Activated CD8-positive, alpha-beta memory T cell treated with anti-CD3 and anti-CD28 coated beads, Interleukin-2, amount 10 ng/mL, durations not matched to agents 7 days and 5 days (primary cell): ENCODE data around the gene EIF2D. TPM values are rescaled to one million over a fixed set of nuclear protein-coding genes. Genes with fewer than 3 reads are reported as not detected.

Experiments used
- ATAC-seq: fragments of 150-1000 bp; cut with Tn5 transposase; one replicate; pipeline ENCODE4 v1.10.0; 2021; ENCODE audit warnings: moderate library complexity
- CTCF ChIA-PET: fragments of 350-600 bp; sonication (Branson Sonifier 250); formaldehyde crosslinking; loops from one replicate; lab custom pipeline; 2021; ENCODE audit warnings: antibody characterized with exemption; lab: Charles Lee
- DNase-seq: peaks from one replicate; pipeline ENCODE4 v3.0.0-alpha.2; 2020
- H3K27ac Mint-ChIP-seq: one replicate; pipeline ENCODE4 v1.8.0; 2021; ENCODE audit warnings: mild to moderate bottlenecking, mixed read lengths
- H3K27me3 Mint-ChIP-seq: one replicate; pipeline ENCODE4 v1.8.0; 2021; ENCODE audit warnings: mixed read lengths
- H3K36me3 Mint-ChIP-seq: one replicate; pipeline ENCODE4 v1.8.0; 2021; ENCODE audit warnings: mild to moderate bottlenecking, mixed read lengths
- H3K4me1 Mint-ChIP-seq: one replicate; pipeline ENCODE4 v1.8.0; 2021; ENCODE audit warnings: mixed read lengths
- H3K4me3 Mint-ChIP-seq: one replicate; pipeline ENCODE4 v1.8.0; 2021; ENCODE audit warnings: mild to moderate bottlenecking, moderate library complexity, mixed read lengths
- H3K9me3 Mint-ChIP-seq: one replicate; pipeline ENCODE4 v1.8.0; 2022; ENCODE audit warnings: low read depth, mixed read lengths
- total RNA-seq, 2 experiments: library from RNA; stranded (reverse); gene quantifications; one replicate each; pipeline ENCODE4 v1.2.3, GENCODE V29; 2021

The EIF2D gene
- total RNA-seq, 2 experiments from 2014 or later, result 51.7 to 68.4 TPM

GRCh38 chr1:206570529-206570928 is 41.7 kb downstream of the EIF2D start:
- no peak for ATAC-seq
- H3K4me3 Mint-ChIP-seq, result no peak overlapping the region

GRCh38 chr1:206569556-206569955 is 42.7 kb downstream of the EIF2D start:
- CTCF ChIA-PET, result interaction anchor here (1.1 to 21.2 kb wide), 6 partner anchors 10 to 90 kb away, joined by 3 to 490 read pairs (median 5); no protein-coding TSS in a partner anchor
- H3K27me3 Mint-ChIP-seq, result no peaks in the 10 kb centered on the region
- H3K36me3 Mint-ChIP-seq, result peaks cover 79% of the 10 kb centered on the region
- ATAC-seq (no peak), DNase-seq (no peak)
- no peak overlapping the region for H3K4me3 Mint-ChIP-seq
- no peaks in the 10 kb centered on the region for H3K9me3 Mint-ChIP-seq
- peaks cover 97% of the 10 kb centered on the region for H3K4me1 Mint-ChIP-seq
- H3K27ac Mint-ChIP-seq, result peak overlapping the region; percentile 84

More at GRCh38 chr1:206570529-206570928, 41.7 kb downstream of the EIF2D start:
- DNase-seq, result no peak
- no peaks in the 10 kb centered on the region for H3K27me3 Mint-ChIP-seq
- CTCF ChIA-PET, result interaction anchor here (3.3 to 21.2 kb wide), 2 partner anchors 9 to 25 kb away, joined by 19 to 490 read pairs; no protein-coding TSS in a partner anchor
- peak overlapping the region; percentile 54 for H3K27ac Mint-ChIP-seq
- peaks cover 96% of the 10 kb centered on the region for H3K4me1 Mint-ChIP-seq
- no peaks in the 10 kb centered on the region for H3K9me3 Mint-ChIP-seq
- peaks cover 71% of the 10 kb centered on the region for H3K36me3 Mint-ChIP-seq

GRCh38 chr1:206568779-206569352 is 43.4 kb downstream of the EIF2D start:
- no peaks in the 10 kb centered on the region for H3K9me3 Mint-ChIP-seq
- H3K27me3 Mint-ChIP-seq, result no peaks in the 10 kb centered on the region
- H3K4me3 Mint-ChIP-seq, result no peak overlapping the region
- peak; percentile 16 for ATAC-seq
- DNase-seq, result no peak
- H3K27ac Mint-ChIP-seq, result peak overlapping the region; percentile 84
- H3K4me1 Mint-ChIP-seq, result peaks cover 97% of the 10 kb centered on the region
- CTCF ChIA-PET, result interaction anchor here (1.1 to 21.2 kb wide), 7 partner anchors 9 to 94 kb away, joined by 3 to 490 read pairs (median 5); no protein-coding TSS in a partner anchor
- peaks cover 82% of the 10 kb centered on the region for H3K36me3 Mint-ChIP-seq

- H3K27ac Mint-ChIP-seq, result peak overlapping the region; percentile 84
- H3K4me1 Mint-ChIP-seq, result peaks cover 97% of the 10 kb centered on the region
- H3K9me3 Mint-ChIP-seq, result no peaks in the 10 kb centered on the region
- peak overlapping the region; percentile 33 for H3K4me3 Mint-ChIP-seq
- ATAC-seq (peak; percentile 37), DNase-seq (peak; percentile 55)
- CTCF ChIA-PET, result interaction anchor here (1.1 to 21.2 kb wide), 6 partner anchors 8 to 95 kb away, joined by 3 to 490 read pairs (median 5); no protein-coding TSS in a partner anchor
- H3K27me3 Mint-ChIP-seq, result no peaks in the 10 kb centered on the region
- H3K36me3 Mint-ChIP-seq, result peaks cover 82% of the 10 kb centered on the region
Measured at GRCh38 chr1:206568256-206568655, 44.0 kb downstream of the EIF2D start.

- peaks cover 99% of the 10 kb centered on the region for H3K4me1 Mint-ChIP-seq
- ATAC-seq, result no peak
- CTCF ChIA-PET, result interaction anchor here (0.9 to 21.2 kb wide), 4 partner anchors 10 to 21 kb away, joined by 3 to 490 read pairs (median 46); no protein-coding TSS in a partner anchor
- H3K27ac Mint-ChIP-seq, result peak overlapping the region; percentile 84
- H3K36me3 Mint-ChIP-seq, result peaks cover 84% of the 10 kb centered on the region
- H3K27me3 Mint-ChIP-seq, result no peaks in the 10 kb centered on the region
- DNase-seq, result no peak
- peak overlapping the region; percentile 33 for H3K4me3 Mint-ChIP-seq
- no peaks in the 10 kb centered on the region for H3K9me3 Mint-ChIP-seq
Measured at GRCh38 chr1:206566999-206567398, 45.3 kb downstream of the EIF2D start.

- H3K4me3 Mint-ChIP-seq, result peak overlapping the region; percentile 16
- CTCF ChIA-PET, result interaction anchor here (1.0 to 21.2 kb wide), 4 partner anchors 14 to 47 kb away, joined by 3 to 490 read pairs (median 46); partner anchors contain the start of gene EIF2D
- DNase-seq (peak; percentile 40), ATAC-seq (no peak)
- H3K9me3 Mint-ChIP-seq, result no peaks in the 10 kb centered on the region
- H3K36me3 Mint-ChIP-seq, result peaks cover 86% of the 10 kb centered on the region
- H3K27me3 Mint-ChIP-seq, result no peaks in the 10 kb centered on the region
- peaks cover 98% of the 10 kb centered on the region for H3K4me1 Mint-ChIP-seq
- H3K27ac Mint-ChIP-seq, result peak overlapping the region; percentile 84
Measured at GRCh38 chr1:206565995-206566394, 46.3 kb downstream of the EIF2D start.

GRCh38 chr1:206563367-206564207 is 48.7 kb downstream of the EIF2D start:
- Mint-ChIP-seq H3K4me1 (peaks cover 91% of the 10 kb centered on the region), H3K27me3 (no peaks in the 10 kb centered on the region), H3K36me3 (peaks cover 92% of the 10 kb centered on the region), H3K4me3 (peak overlapping the region; percentile 70), H3K9me3 (no peaks in the 10 kb centered on the region), H3K27ac (peak overlapping the region; percentile 84)
- DNase-seq, result peak; percentile 41
- no peak for ATAC-seq
- CTCF ChIA-PET, result interaction anchor here (0.9 to 21.2 kb wide), 5 partner anchors 11 to 100 kb away, joined by 3 to 490 read pairs (median 43); no protein-coding TSS in a partner anchor

- Mint-ChIP-seq H3K9me3 (no peaks in the 10 kb centered on the region), H3K4me1 (peaks cover 72% of the 10 kb centered on the region), H3K27ac (peak overlapping the region; percentile 96), H3K4me3 (peak overlapping the region; percentile 98), H3K27me3 (no peaks in the 10 kb centered on the region), H3K36me3 (peaks cover 75% of the 10 kb centered on the region)
- CTCF ChIA-PET, result interaction anchor here (0.6 to 21.2 kb wide), 6 partner anchors 9 to 119 kb away, joined by 3 to 490 read pairs (median 4); partner anchors contain the start of gene IKBKE
- DNase-seq (no peak), ATAC-seq (no peak)
Measured at GRCh38 chr1:206560007-206560716, 52.1 kb downstream of the EIF2D start.

- H3K27ac Mint-ChIP-seq, result peak overlapping the region; percentile 96
- ATAC-seq, result no peak
- H3K27me3 Mint-ChIP-seq, result no peaks in the 10 kb centered on the region
- DNase-seq, result no peak
- peak overlapping the region; percentile 98 for H3K4me3 Mint-ChIP-seq
- peaks cover 72% of the 10 kb centered on the region for H3K4me1 Mint-ChIP-seq
- no peaks in the 10 kb centered on the region for H3K9me3 Mint-ChIP-seq
- CTCF ChIA-PET, result interaction anchor here (0.8 to 21.2 kb wide), 4 partner anchors 9 to 90 kb away, joined by 3 to 490 read pairs (median 11); partner anchors contain the start of gene IKBKE
- H3K36me3 Mint-ChIP-seq, result peaks cover 70% of the 10 kb centered on the region
Measured at GRCh38 chr1:206559672-206559995, 52.6 kb downstream of the EIF2D start.

- Mint-ChIP-seq H3K4me3 (peak overlapping the region; percentile 98), H3K36me3 (peaks cover 64% of the 10 kb centered on the region), H3K27me3 (no peaks in the 10 kb centered on the region), H3K9me3 (no peaks in the 10 kb centered on the region), H3K4me1 (peaks cover 71% of the 10 kb centered on the region), H3K27ac (peak overlapping the region; percentile 96)
- DNase-seq (no peak), ATAC-seq (no peak)
- CTCF ChIA-PET, result interaction anchor here (0.8 to 21.2 kb wide), 6 partner anchors 10 to 48 kb away, joined by 4 to 490 read pairs (median 11); no protein-coding TSS in a partner anchor
Measured at GRCh38 chr1:206558794-206559671, 53.2 kb downstream of the EIF2D start.

GRCh38 chr1:206557636-206558473 is 54.4 kb downstream of the EIF2D start:
- peak overlapping the region; percentile 98 for H3K4me3 Mint-ChIP-seq
- DNase-seq (peak; percentile 72), ATAC-seq (no peak)
- H3K4me1 Mint-ChIP-seq, result peaks cover 70% of the 10 kb centered on the region
- peak overlapping the region; percentile 96 for H3K27ac Mint-ChIP-seq
- CTCF ChIA-PET, result interaction anchor here (0.8 to 21.2 kb wide), 5 partner anchors 11 to 78 kb away, joined by 3 to 490 read pairs (median 14); partner anchors contain the start of genes DYRK3 and EIF2D
- peaks cover 53% of the 10 kb centered on the region for H3K36me3 Mint-ChIP-seq
- no peaks in the 10 kb centered on the region for H3K27me3 Mint-ChIP-seq
- no peaks in the 10 kb centered on the region for H3K9me3 Mint-ChIP-seq
